ENCODE results near the gene ZMYND8.

DNA sequence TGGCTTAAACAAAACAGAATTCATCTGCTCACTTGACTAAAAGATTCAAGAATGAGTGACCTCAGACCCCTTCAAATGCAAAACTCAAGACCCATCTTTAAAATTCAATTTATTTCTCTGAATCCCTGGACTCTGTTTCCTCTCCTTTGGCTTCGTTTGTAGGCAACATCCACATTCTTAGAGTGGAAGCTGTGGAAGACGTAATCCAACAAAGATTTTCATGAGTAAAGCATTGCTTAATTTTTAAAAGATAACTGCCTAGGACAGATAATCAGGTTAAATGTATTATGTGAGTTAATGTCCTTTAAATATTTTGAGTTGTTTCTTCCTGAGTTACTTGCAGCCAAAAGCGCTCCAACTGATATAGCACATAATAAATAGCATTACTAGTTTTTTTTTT lies 164.5 kb downstream of the ZMYND8 start:
- TF ChIP-seq GATA2 (IDR thresholded peaks at IDR 0.05; ENCODE audit: low read depth, low read length) (no peak), GATA3 (IDR thresholded peaks at IDR 0.05; ENCODE audit: low read depth, low read length) (no peak)

Measured in SH-SY5Y (cell line).